ENCODE data around the gene CPT2. TPM values are rescaled to one million over a fixed set of nuclear protein-coding genes. Genes with fewer than 3 reads are reported as not detected.

Gene CPT2
- polyA plus RNA-seq, 1 of the 3 experiments (the other 2 are of a cell fraction), result 18.6 TPM

GRCh38 chr1:53190210-53190611 lies 6.4 kb upstream of the CPT2 start:
- Histone ChIP-seq H3K27me3 (ENCODE audit: insufficient read depth) (no peaks in the 10 kb centered on the region), H3K4me3 (ENCODE audit: low read depth in 2 of 2, low read length in 1 of 2) (no peak overlapping the region), H3K4me2 (no peak overlapping the region), H3K9me3 (no peaks in the 10 kb centered on the region), H3K9me2 (no peaks in the 10 kb centered on the region), H3K79me2 (ENCODE audit: insufficient read depth) (no peaks in the 10 kb centered on the region), H3K27ac (ENCODE audit: low read depth in 2 of 2, low read length in 1 of 2) (no peak overlapping the region), H4K20me1 (ENCODE audit: insufficient read depth) (no peaks in the 10 kb centered on the region), H3K36me3 (replicated peaks in 1 of 2; ENCODE audit: control insufficient read depth in 1 of 2, insufficient read depth in 2 of 2, low read length in 1 of 2) (no peaks in the 10 kb centered on the region), H2AFZ (ENCODE audit: low read depth) (no peak overlapping the region), H3K9ac (no peak overlapping the region), H3F3A (replicated peaks; ENCODE audit: insufficient read depth) (no peaks in the 10 kb centered on the region), H3K4me1 (ENCODE audit: control insufficient read depth in 1 of 2, insufficient read depth in 2 of 2, low read depth in 1 of 2, low read length in 1 of 2) (no peaks in the 10 kb centered on the region)
- CTCF ChIA-PET, result interaction anchor here (0.9 to 2.4 kb wide), 5 partner anchors 8 to 295 kb away, joined by 3 to 9 read pairs (median 5); no protein-coding TSS in a partner anchor
- no peak for DNase-seq
- TF ChIP-seq FOXJ3 (CRISPR knock-in tag; IDR thresholded peaks at IDR 0.05) (no peak), FOSL2 (IDR thresholded peaks at IDR 0.05; ENCODE audit: borderline replicate concordance, low read depth) (no peak)
- POLR2A ChIA-PET, result no interaction called here
- 93% methylated on average over 9 of the region's 10 CpGs for WGBS (ENCODE audit: low lambda C conversion rate)

DNA sequence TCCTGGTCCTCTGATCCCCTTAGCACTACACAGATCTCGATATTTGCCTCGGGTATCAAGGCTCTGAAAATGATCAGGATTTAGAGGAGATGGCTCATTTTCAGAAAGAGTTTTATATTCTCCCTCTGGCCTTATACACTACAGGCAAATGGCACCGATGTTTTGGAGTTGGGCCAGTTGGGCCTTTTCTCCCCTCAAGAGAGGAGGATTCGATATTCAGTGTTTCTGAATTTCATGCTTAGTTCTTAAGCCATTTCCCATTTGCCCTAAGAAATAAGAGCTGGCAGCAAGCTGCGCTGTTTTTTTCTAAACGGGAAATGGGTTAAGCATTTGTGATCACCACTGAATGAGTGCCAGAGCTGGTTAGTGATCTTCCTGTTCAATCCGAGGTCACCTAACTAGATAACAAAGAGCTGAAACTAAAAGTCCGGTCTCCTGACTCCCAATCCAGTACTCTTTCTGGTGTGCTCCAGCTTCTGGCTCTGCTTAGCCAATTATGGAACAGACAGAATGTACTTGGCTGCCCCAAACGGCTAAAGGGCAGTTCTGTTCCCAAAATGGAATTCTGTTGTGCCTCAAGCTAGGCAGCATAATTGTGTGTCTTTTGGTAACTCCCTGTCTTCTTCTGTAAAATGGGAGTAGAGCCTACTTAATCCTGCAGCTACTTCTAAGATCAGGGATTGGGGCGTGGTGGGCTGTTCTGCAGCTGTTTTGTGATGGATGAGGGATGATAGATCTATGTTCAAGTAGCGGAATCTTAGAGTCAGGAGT lies 1.2 kb upstream of the CPT2 start:
- Histone ChIP-seq H3K4me3 (ENCODE audit: low read depth in 2 of 2, low read length in 1 of 2) (no peak overlapping the region), H3K79me2 (ENCODE audit: insufficient read depth) (peaks cover 21% of the 10 kb centered on the region; the same call in 1 of the 2 replicates), H3K36me3 (replicated peaks in 1 of 2; ENCODE audit: control insufficient read depth in 1 of 2, insufficient read depth in 2 of 2, low read length in 1 of 2) (peaks cover 0 to under 1% of the 10 kb centered on the region in 2 experiments), H3F3A (replicated peaks; ENCODE audit: insufficient read depth) (no peaks in the 10 kb centered on the region), H3K27ac (ENCODE audit: low read depth in 2 of 2, low read length in 1 of 2) (no peak overlapping the region), H3K9me3 (no peaks in the 10 kb centered on the region), H3K4me1 (ENCODE audit: control insufficient read depth in 1 of 2, insufficient read depth in 2 of 2, low read depth in 1 of 2, low read length in 1 of 2) (peaks cover 9 to 17% of the 10 kb centered on the region in 2 experiments; a peak in 3 of 4 replicates), H2AFZ (ENCODE audit: low read depth) (peak overlapping the region; percentile 95; the same call in 1 of the 2 replicates), H3K9me2 (no peaks in the 10 kb centered on the region), H4K20me1 (ENCODE audit: insufficient read depth) (no peaks in the 10 kb centered on the region), H3K4me2 (no peak overlapping the region), H3K9ac (no peak overlapping the region), H3K27me3 (ENCODE audit: insufficient read depth) (no peaks in the 10 kb centered on the region)
- ChIA-PET POLR2A (no interaction called here), CTCF (interaction anchor here (1.0 to 4.7 kb wide), 4 partner anchors 10 to 349 kb away, joined by 3 to 34 read pairs (median 16); no protein-coding TSS in a partner anchor)
- DNase-seq, result no peak
- 94% methylated on average over 11 of the region's 11 CpGs for WGBS (ENCODE audit: low lambda C conversion rate)
- TF ChIP-seq RFX5 (IDR thresholded peaks at IDR 0.05; ENCODE audit: low read length) (no peak), JUND (IDR thresholded peaks at IDR 0.05) (no peak)

GRCh38 chr1:53196017-53196484 lies 573 bp upstream of the CPT2 start:
- H3K4me3 ChIP-seq (ENCODE audit: low read depth in 2 of 2, low read length in 1 of 2), result peak overlapping the region; percentile 85 to 95
- H3K36me3 ChIP-seq (replicated peaks in 1 of 2; ENCODE audit: control insufficient read depth in 1 of 2, insufficient read depth in 2 of 2, low read length in 1 of 2), result peaks cover 0 to 6% of the 10 kb centered on the region in 2 experiments
- no peaks in the 10 kb centered on the region for H4K20me1 ChIP-seq (ENCODE audit: insufficient read depth)
- 65% methylated on average over 9 of the region's 9 CpGs for WGBS (ENCODE audit: low lambda C conversion rate)
- no peaks in the 10 kb centered on the region for H3K9me2 ChIP-seq
- DNase-seq, result no peak
- peaks cover 9 to 17% of the 10 kb centered on the region in 2 experiments; a peak in 3 of 4 replicates for H3K4me1 ChIP-seq (ENCODE audit: control insufficient read depth in 1 of 2, insufficient read depth in 2 of 2, low read depth in 1 of 2, low read length in 1 of 2)
- H3K4me2 ChIP-seq, result peak overlapping the region; percentile 93
- H3K9ac ChIP-seq, result peak overlapping the region; percentile 85
- no peaks in the 10 kb centered on the region for H3K9me3 ChIP-seq
- H3F3A ChIP-seq (replicated peaks; ENCODE audit: insufficient read depth), result no peaks in the 10 kb centered on the region
- ChIA-PET POLR2A (interaction anchor here (0.6 kb wide), 2 partner anchors 72 to 482 kb away, joined by 3 to 7 read pairs; no protein-coding TSS in a partner anchor), CTCF (interaction anchor here (1.8 to 4.7 kb wide), 3 partner anchors 11 to 291 kb away, joined by 9 to 34 read pairs (median 23); no protein-coding TSS in a partner anchor)
- H3K79me2 ChIP-seq (ENCODE audit: insufficient read depth), result peaks cover 21% of the 10 kb centered on the region; the same call in 1 of the 2 replicates
- H3K27ac ChIP-seq (ENCODE audit: low read depth in 2 of 2, low read length in 1 of 2), result peak overlapping the region; percentile 58 to 70; a peak in 3 of 4 replicates
- peak overlapping the region; percentile 95 for H2AFZ ChIP-seq (ENCODE audit: low read depth)
- no peaks in the 10 kb centered on the region for H3K27me3 ChIP-seq (ENCODE audit: insufficient read depth)
- TF ChIP-seq ELF1 (IDR thresholded peaks at IDR 0.05) (no peak), MXI1 (IDR thresholded peaks at IDR 0.05; ENCODE audit: low read depth, low read length) (no peak), TCF12 (IDR thresholded peaks at IDR 0.05) (no peak), EP300 (IDR thresholded peaks at IDR 0.05; ENCODE audit: borderline replicate concordance in 1 of 2, low read depth in 1 of 2, low read length in 1 of 2) (no peak), NRF1 (IDR thresholded peaks at IDR 0.05; ENCODE audit: low read depth, low read length) (no peak), RXRA (IDR thresholded peaks at IDR 0.05; ENCODE audit: borderline replicate concordance, low read depth) (no peak), USF2 (IDR thresholded peaks at IDR 0.05; ENCODE audit: borderline replicate concordance, low read depth, low read length) (no peak), REST (IDR thresholded peaks at IDR 0.05; ENCODE audit: low read depth, low read length) (no peak), SIN3A (IDR thresholded peaks at IDR 0.05; ENCODE audit: borderline replicate concordance, low read depth, low read length) (no peak), GATA2 (CRISPR knock-in tag; IDR thresholded peaks at IDR 0.05) (no peak), SMC3 (IDR thresholded peaks at IDR 0.05; ENCODE audit: low read depth, low read length) (no peak)

Data from SK-N-SH (cell line).